ENCODE results near the gene KIAA1217. TPM values are rescaled to one million over a fixed set of nuclear protein-coding genes. Genes with fewer than 3 reads are reported as not detected.

The KIAA1217 gene
- total RNA-seq, 1 experiment from 2014 or later = 23.4 TPM

DNA sequence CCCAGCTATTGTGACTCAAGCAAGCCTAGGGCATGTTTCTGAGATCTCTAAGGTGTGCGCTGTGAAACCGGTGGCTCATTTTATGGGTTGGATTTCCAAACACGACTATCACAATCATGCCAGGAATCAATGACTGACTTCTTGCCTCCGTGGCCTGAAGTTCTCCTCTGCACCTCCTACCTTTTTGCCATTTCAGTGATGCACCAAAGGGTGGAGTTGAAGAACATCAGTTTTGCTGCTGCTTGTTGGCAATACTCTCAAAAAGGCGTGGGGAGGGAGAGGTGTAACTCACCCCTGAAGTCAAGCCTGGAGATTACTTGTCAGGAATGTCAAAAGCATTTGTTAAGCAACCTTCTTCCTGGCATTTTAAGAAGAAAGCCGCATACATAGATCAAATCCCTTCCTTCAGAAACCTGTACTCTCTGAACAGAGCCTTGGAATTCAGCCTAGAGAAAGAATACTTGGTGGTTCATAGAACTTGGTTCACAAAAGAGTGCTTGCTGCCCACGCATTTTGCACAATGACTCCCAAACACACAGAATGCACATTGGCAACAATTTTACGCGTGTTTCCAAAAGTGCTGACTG lies 41.0 kb downstream of the KIAA1217 start (continued):
- no peak for TF ChIP-seq ZBTB43 (CRISPR knock-in tag; IDR thresholded peaks at IDR 0.05)
- TF ChIP-seq, protein P1, sequence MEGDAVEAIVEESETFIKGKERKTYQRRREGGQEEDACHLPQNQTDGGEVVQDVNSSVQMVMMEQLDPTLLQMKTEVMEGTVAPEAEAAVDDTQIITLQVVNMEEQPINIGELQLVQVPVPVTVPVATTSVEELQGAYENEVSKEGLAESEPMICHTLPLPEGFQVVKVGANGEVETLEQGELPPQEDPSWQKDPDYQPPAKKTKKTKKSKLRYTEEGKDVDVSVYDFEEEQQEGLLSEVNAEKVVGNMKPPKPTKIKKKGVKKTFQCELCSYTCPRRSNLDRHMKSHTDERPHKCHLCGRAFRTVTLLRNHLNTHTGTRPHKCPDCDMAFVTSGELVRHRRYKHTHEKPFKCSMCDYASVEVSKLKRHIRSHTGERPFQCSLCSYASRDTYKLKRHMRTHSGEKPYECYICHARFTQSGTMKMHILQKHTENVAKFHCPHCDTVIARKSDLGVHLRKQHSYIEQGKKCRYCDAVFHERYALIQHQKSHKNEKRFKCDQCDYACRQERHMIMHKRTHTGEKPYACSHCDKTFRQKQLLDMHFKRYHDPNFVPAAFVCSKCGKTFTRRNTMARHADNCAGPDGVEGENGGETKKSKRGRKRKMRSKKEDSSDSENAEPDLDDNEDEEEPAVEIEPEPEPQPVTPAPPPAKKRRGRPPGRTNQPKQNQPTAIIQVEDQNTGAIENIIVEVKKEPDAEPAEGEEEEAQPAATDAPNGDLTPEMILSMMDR (IDR thresholded peaks at IDR 0.05) = no peak
- TF ChIP-seq ZNF671 (CRISPR knock-in tag; IDR thresholded peaks at IDR 0.05) = no peak
- TF ChIP-seq CDX4 (CRISPR knock-in tag; IDR thresholded peaks at IDR 0.05; ENCODE audit: borderline replicate concordance) = no peak
- TF ChIP-seq TP53 (CRISPR knock-in tag; IDR thresholded peaks at IDR 0.05) = no peak
- no peak for TF ChIP-seq ATF1 (CRISPR knock-in tag; IDR thresholded peaks at IDR 0.05)
- TF ChIP-seq MXD4 (CRISPR knock-in tag; IDR thresholded peaks at IDR 0.05; ENCODE audit: borderline replicate concordance) = no peak
- TF ChIP-seq ZNF138 (CRISPR knock-in tag; conservative IDR thresholded peaks at IDR 0.05) = no peak
- no peak for TF ChIP-seq ZNF317 (CRISPR knock-in tag; IDR thresholded peaks at IDR 0.05; ENCODE audit: borderline replicate concordance, low read depth)
- TF ChIP-seq, protein P2, sequence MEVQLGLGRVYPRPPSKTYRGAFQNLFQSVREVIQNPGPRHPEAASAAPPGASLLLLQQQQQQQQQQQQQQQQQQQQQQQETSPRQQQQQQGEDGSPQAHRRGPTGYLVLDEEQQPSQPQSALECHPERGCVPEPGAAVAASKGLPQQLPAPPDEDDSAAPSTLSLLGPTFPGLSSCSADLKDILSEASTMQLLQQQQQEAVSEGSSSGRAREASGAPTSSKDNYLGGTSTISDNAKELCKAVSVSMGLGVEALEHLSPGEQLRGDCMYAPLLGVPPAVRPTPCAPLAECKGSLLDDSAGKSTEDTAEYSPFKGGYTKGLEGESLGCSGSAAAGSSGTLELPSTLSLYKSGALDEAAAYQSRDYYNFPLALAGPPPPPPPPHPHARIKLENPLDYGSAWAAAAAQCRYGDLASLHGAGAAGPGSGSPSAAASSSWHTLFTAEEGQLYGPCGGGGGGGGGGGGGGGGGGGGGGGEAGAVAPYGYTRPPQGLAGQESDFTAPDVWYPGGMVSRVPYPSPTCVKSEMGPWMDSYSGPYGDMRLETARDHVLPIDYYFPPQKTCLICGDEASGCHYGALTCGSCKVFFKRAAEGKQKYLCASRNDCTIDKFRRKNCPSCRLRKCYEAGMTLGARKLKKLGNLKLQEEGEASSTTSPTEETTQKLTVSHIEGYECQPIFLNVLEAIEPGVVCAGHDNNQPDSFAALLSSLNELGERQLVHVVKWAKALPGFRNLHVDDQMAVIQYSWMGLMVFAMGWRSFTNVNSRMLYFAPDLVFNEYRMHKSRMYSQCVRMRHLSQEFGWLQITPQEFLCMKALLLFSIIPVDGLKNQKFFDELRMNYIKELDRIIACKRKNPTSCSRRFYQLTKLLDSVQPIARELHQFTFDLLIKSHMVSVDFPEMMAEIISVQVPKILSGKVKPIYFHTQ (CRISPR knock-in tag; IDR thresholded peaks at IDR 0.05) = no peak
- TF ChIP-seq ZNF232 (CRISPR knock-in tag; IDR thresholded peaks at IDR 0.05) = no peak
- no peak for TF ChIP-seq SMAD3 (CRISPR knock-in tag; IDR thresholded peaks at IDR 0.05; ENCODE audit: borderline replicate concordance)

DNA sequence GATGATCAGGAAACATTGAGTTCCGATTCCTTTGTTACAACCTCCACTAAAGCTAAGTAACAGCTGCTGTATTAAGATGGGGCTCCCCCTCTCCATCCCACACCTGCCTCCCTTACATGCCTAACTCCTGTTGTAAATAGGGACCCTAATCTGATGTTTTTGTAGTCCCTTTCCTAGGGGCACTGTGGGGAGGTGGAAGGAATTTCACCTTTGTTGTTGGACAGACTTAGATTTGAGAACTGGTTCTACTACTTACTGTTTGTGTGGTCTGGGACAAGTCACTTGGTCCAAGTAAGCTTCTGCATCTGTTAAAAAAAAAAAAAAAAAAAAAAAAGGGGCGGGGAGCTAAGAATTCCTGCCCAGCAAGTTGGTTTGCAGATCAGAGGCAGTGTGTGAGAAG lies 42.6 kb downstream of the KIAA1217 start:
- Mint-ChIP-seq H3K27me3 (ENCODE audit: low read depth) (no peaks in the 10 kb centered on the region), H3K9me3 (no peaks in the 10 kb centered on the region), H3K36me3 (no peaks in the 10 kb centered on the region), H3K4me3 (no peak overlapping the region), H3K27ac (peak overlapping the region; percentile 76), H3K4me1 (peaks cover 59% of the 10 kb centered on the region)
- DNase-seq (ENCODE audit: low spot score) (no peak), ATAC-seq (peak; percentile 55)
- ChIA-PET POLR2A (interaction anchor here (0.6 to 0.7 kb wide), 4 partner anchors 63 to 1284 kb away, joined by 3 to 5 read pairs (median 3); no protein-coding TSS in a partner anchor), CTCF (interaction anchor here (0.7 to 1.3 kb wide), 7 partner anchors 12 to 132 kb away, joined by 3 to 7 read pairs (median 4); no protein-coding TSS in a partner anchor)
- no peak for TF ChIP-seq OVOL2 (CRISPR knock-in tag; IDR thresholded peaks at IDR 0.05; ENCODE audit: borderline replicate concordance)
- TF ChIP-seq, protein P3, sequence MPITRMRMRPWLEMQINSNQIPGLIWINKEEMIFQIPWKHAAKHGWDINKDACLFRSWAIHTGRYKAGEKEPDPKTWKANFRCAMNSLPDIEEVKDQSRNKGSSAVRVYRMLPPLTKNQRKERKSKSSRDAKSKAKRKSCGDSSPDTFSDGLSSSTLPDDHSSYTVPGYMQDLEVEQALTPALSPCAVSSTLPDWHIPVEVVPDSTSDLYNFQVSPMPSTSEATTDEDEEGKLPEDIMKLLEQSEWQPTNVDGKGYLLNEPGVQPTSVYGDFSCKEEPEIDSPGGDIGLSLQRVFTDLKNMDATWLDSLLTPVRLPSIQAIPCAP (CRISPR knock-in tag; IDR thresholded peaks at IDR 0.05) = no peak
- TF ChIP-seq, protein P4, sequence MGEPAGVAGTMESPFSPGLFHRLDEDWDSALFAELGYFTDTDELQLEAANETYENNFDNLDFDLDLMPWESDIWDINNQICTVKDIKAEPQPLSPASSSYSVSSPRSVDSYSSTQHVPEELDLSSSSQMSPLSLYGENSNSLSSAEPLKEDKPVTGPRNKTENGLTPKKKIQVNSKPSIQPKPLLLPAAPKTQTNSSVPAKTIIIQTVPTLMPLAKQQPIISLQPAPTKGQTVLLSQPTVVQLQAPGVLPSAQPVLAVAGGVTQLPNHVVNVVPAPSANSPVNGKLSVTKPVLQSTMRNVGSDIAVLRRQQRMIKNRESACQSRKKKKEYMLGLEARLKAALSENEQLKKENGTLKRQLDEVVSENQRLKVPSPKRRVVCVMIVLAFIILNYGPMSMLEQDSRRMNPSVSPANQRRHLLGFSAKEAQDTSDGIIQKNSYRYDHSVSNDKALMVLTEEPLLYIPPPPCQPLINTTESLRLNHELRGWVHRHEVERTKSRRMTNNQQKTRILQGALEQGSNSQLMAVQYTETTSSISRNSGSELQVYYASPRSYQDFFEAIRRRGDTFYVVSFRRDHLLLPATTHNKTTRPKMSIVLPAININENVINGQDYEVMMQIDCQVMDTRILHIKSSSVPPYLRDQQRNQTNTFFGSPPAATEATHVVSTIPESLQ (CRISPR knock-in tag; IDR thresholded peaks at IDR 0.05) = no peak
- no peak for TF ChIP-seq CREB1 (CRISPR knock-in tag; IDR thresholded peaks at IDR 0.05)
- TF ChIP-seq ZNF671 (CRISPR knock-in tag; IDR thresholded peaks at IDR 0.05) = no peak
- no peak for TF ChIP-seq STAT6 (CRISPR knock-in tag; conservative IDR thresholded peaks at IDR 0.05; ENCODE audit: low read depth)
- TF ChIP-seq, protein P1 (IDR thresholded peaks at IDR 0.05) = no peak
